Measurements from ENCODE around the gene PARN.

The PARN gene

DNA sequence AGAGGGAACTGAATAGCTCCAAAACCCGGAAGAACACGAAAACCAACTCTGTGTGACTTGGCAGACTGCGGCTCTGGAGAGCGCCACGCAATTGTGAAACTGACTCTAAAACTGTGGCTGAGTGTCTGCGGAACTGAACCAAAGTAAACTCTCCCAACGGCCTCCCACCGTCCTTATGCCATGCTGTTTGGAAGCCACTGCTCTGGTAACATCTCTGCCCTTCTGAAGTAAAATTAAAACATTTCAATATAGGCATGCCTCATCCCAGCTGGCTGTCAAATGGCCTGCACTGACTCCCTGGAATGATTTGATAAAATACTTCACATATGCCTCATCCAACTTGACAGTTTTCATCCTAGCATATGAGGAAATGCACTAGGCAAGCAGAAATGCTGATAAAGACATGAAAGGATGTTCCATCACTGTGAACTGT lies 70.2 kb downstream of the PARN start:
- Histone ChIP-seq H3K4me3 (ENCODE audit: low read depth, low read length) (no peak overlapping the region), H3K9me3 (ENCODE audit: control insufficient read depth, insufficient read depth, low read depth, low read length) (no peaks in the 10 kb centered on the region), H3K4me1 (ENCODE audit: control insufficient read depth, insufficient read depth, low read length) (peaks cover 19% of the 10 kb centered on the region), H3K36me3 (ENCODE audit: control insufficient read depth in 2 of 2, insufficient read depth in 1 of 2, low read length in 2 of 2) (peaks cover 5 to 8% of the 10 kb centered on the region in 2 experiments; a peak in 2 of 3 replicates), H3K27ac (ENCODE audit: extremely low read depth, low read depth, low read length) (no peak overlapping the region)
- ChIA-PET POLR2A (no interaction called here), CTCF (no interaction called here)
- no peak for TF ChIP-seq ZFP69B (tag by site-specific recombination; IDR thresholded peaks at IDR 0.05)
- TF ChIP-seq, protein P1, sequence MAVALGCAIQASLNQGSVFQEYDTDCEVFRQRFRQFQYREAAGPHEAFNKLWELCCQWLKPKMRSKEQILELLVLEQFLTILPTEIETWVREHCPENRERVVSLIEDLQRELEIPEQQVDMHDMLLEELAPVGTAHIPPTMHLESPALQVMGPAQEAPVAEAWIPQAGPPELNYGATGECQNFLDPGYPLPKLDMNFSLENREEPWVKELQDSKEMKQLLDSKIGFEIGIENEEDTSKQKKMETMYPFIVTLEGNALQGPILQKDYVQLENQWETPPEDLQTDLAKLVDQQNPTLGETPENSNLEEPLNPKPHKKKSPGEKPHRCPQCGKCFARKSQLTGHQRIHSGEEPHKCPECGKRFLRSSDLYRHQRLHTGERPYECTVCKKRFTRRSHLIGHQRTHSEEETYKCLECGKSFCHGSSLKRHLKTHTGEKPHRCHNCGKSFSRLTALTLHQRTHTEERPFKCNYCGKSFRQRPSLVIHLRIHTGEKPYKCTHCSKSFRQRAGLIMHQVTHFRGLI (tag by site-specific recombination; IDR thresholded peaks at IDR 0.05), result no peak
- no peak for TF ChIP-seq ZSCAN23 (tag by site-specific recombination; IDR thresholded peaks at IDR 0.05)
- TF ChIP-seq KLF8 (tag by site-specific recombination; IDR thresholded peaks at IDR 0.05), result no peak
- TF ChIP-seq ZNF791 (tag by site-specific recombination; IDR thresholded peaks at IDR 0.05), result no peak
- no peak for TF ChIP-seq ZNF677 (tag by site-specific recombination; IDR thresholded peaks at IDR 0.05)
- no peak for TF ChIP-seq ZFP3 (tag by site-specific recombination; IDR thresholded peaks at IDR 0.05; ENCODE audit: low read depth)
- TF ChIP-seq SP7 (tag by site-specific recombination; IDR thresholded peaks at IDR 0.05), result no peak
- no peak for TF ChIP-seq ZNF24 (tag by site-specific recombination; IDR thresholded peaks at IDR 0.05)
- no peak for TF ChIP-seq ZBTB1 (tag by site-specific recombination; IDR thresholded peaks at IDR 0.05)
- TF ChIP-seq, protein P2, sequence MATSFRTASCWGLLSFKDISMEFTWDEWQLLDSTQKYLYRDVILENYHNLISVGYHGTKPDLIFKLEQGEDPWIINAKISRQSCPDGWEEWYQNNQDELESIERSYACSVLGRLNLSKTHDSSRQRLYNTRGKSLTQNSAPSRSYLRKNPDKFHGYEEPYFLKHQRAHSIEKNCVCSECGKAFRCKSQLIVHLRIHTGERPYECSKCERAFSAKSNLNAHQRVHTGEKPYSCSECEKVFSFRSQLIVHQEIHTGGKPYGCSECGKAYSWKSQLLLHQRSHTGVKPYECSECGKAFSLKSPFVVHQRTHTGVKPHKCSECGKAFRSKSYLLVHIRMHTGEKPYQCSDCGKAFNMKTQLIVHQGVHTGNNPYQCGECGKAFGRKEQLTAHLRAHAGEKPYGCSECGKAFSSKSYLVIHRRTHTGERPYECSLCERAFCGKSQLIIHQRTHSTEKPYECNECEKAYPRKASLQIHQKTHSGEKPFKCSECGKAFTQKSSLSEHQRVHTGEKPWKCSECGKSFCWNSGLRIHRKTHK (tag by site-specific recombination; IDR thresholded peaks at IDR 0.05), result no peak
- TF ChIP-seq ZNF398 (tag by site-specific recombination; IDR thresholded peaks at IDR 0.05), result no peak
- no peak for TF ChIP-seq SALL2 (tag by site-specific recombination; IDR thresholded peaks at IDR 0.05; ENCODE audit: borderline replicate concordance)
- no peak for TF ChIP-seq ZNF600 (tag by site-specific recombination; IDR thresholded peaks at IDR 0.05)

DNA sequence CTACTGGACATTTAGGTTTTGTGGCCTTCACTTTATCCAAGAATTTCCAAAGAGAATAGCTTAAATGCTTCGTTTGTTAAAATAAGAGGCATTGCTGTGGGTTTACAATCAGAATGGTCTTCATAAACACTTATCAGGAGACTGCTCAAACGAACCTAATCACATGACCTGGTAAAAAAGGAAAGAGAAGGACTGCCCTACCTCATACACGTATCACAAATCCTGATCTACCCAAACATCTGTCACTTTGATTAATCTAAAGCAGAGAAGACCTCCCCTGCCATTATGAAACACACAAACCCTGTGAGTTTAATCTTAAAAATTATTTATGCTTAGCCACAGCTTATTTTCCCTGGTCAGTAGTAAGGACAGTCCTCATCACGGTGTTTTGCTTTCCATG lies 76.6 kb downstream of the PARN start:
- Histone ChIP-seq H3K36me3 (ENCODE audit: control insufficient read depth in 2 of 2, insufficient read depth in 1 of 2, low read length in 2 of 2) (peaks cover 0 to 15% of the 10 kb centered on the region in 2 experiments; a peak in 1 of 3 replicates), H3K9me3 (ENCODE audit: control insufficient read depth, insufficient read depth, low read depth, low read length) (no peaks in the 10 kb centered on the region), H3K4me3 (ENCODE audit: low read depth, low read length) (no peak overlapping the region), H3K27ac (ENCODE audit: extremely low read depth, low read depth, low read length) (no peak overlapping the region), H3K4me1 (ENCODE audit: control insufficient read depth, insufficient read depth, low read length) (peaks cover 19% of the 10 kb centered on the region)
- CTCF ChIA-PET, result no interaction called here
- POLR2A ChIA-PET, result no interaction called here
- no peak for TF ChIP-seq ATF2 (tag by site-specific recombination; IDR thresholded peaks at IDR 0.05; ENCODE audit: low read depth)
- TF ChIP-seq ZNF514 (tag by site-specific recombination; IDR thresholded peaks at IDR 0.05), result no peak
- TF ChIP-seq IKZF3 (tag by site-specific recombination; IDR thresholded peaks at IDR 0.05), result no peak
- TF ChIP-seq BCL11A (tag by site-specific recombination; IDR thresholded peaks at IDR 0.05; ENCODE audit: low read depth), result no peak
- no peak for TF ChIP-seq ZNF266 (tag by site-specific recombination; IDR thresholded peaks at IDR 0.05; ENCODE audit: low read depth)
- no peak for TF ChIP-seq MEIS1 (CRISPR knock-in tag; IDR thresholded peaks at IDR 0.05; ENCODE audit: borderline replicate concordance)
- no peak for TF ChIP-seq ZNF121 (tag by site-specific recombination; IDR thresholded peaks at IDR 0.05)
- TF ChIP-seq, protein P3, sequence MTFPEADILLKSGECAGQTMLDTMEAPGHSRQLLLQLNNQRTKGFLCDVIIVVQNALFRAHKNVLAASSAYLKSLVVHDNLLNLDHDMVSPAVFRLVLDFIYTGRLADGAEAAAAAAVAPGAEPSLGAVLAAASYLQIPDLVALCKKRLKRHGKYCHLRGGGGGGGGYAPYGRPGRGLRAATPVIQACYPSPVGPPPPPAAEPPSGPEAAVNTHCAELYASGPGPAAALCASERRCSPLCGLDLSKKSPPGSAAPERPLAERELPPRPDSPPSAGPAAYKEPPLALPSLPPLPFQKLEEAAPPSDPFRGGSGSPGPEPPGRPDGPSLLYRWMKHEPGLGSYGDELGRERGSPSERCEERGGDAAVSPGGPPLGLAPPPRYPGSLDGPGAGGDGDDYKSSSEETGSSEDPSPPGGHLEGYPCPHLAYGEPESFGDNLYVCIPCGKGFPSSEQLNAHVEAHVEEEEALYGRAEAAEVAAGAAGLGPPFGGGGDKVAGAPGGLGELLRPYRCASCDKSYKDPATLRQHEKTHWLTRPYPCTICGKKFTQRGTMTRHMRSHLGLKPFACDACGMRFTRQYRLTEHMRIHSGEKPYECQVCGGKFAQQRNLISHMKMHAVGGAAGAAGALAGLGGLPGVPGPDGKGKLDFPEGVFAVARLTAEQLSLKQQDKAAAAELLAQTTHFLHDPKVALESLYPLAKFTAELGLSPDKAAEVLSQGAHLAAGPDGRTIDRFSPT (tag by site-specific recombination; IDR thresholded peaks at IDR 0.05), result no peak
- no peak for TF ChIP-seq OSR2 (tag by site-specific recombination; IDR thresholded peaks at IDR 0.05)
- no peak for TF ChIP-seq ZBTB11 (tag by site-specific recombination; conservative IDR thresholded peaks at IDR 0.05; ENCODE audit: low read depth)
- TF ChIP-seq ZNF155 (tag by site-specific recombination; IDR thresholded peaks at IDR 0.05), result no peak
- TF ChIP-seq ZFP69B (tag by site-specific recombination; IDR thresholded peaks at IDR 0.05), result no peak

All from HEK293 (cell line).